ENCODE data around the gene CNKSR3.

Gene CNKSR3

GRCh38 chr6:154539593-154540269 is 29.2 kb upstream of the CNKSR3 start:
- Mint-ChIP-seq H3K27me3 (ENCODE audit: low read depth, poor library complexity) (peaks cover 2% of the 10 kb centered on the region), H3K27ac (peak overlapping the region; percentile 91), H3K9me3 (no peaks in the 10 kb centered on the region), H3K4me1 (peaks cover 77% of the 10 kb centered on the region), H3K4me3 (no peak overlapping the region), H3K36me3 (ENCODE audit: low read depth) (no peaks in the 10 kb centered on the region)
- no peak for TF ChIP-seq CTCF (IDR thresholded peaks at IDR 0.05)
- DNase-seq, result no peak

GRCh38 chr6:154538640-154539191 is 28.2 kb upstream of the CNKSR3 start:
- peaks cover 74% of the 10 kb centered on the region for H3K4me1 Mint-ChIP-seq
- no peak for TF ChIP-seq CTCF (IDR thresholded peaks at IDR 0.05)
- DNase-seq, result no peak
- no peaks in the 10 kb centered on the region for H3K36me3 Mint-ChIP-seq (ENCODE audit: low read depth)
- H3K27me3 Mint-ChIP-seq (ENCODE audit: low read depth, poor library complexity), result peaks cover 2% of the 10 kb centered on the region
- peak overlapping the region; percentile 20 for H3K4me3 Mint-ChIP-seq
- H3K27ac Mint-ChIP-seq, result peak overlapping the region; percentile 78
- H3K9me3 Mint-ChIP-seq, result no peaks in the 10 kb centered on the region

- H3K4me3 Mint-ChIP-seq, result peak overlapping the region; percentile 62
- H3K36me3 Mint-ChIP-seq (ENCODE audit: low read depth), result no peaks in the 10 kb centered on the region
- no peak for TF ChIP-seq CTCF (IDR thresholded peaks at IDR 0.05)
- peaks cover 65% of the 10 kb centered on the region for H3K4me1 Mint-ChIP-seq
- H3K27me3 Mint-ChIP-seq (ENCODE audit: low read depth, poor library complexity), result peaks cover 2% of the 10 kb centered on the region
- peak; percentile 60 for DNase-seq
- peak overlapping the region; percentile 19 for H3K27ac Mint-ChIP-seq
- no peaks in the 10 kb centered on the region for H3K9me3 Mint-ChIP-seq
Measured at GRCh38 chr6:154537511-154538325, 27.2 kb upstream of the CNKSR3 start.

GRCh38 chr6:154536999-154537398 is 26.5 kb upstream of the CNKSR3 start:
- Mint-ChIP-seq H3K9me3 (no peaks in the 10 kb centered on the region), H3K36me3 (ENCODE audit: low read depth) (no peaks in the 10 kb centered on the region), H3K4me1 (peaks cover 57% of the 10 kb centered on the region), H3K4me3 (peak overlapping the region; percentile 62), H3K27me3 (ENCODE audit: low read depth, poor library complexity) (peaks cover 2% of the 10 kb centered on the region), H3K27ac (peak overlapping the region; percentile 19)
- TF ChIP-seq CTCF (IDR thresholded peaks at IDR 0.05), result no peak
- DNase-seq, result no peak

GRCh38 chr6:154536255-154536654 is 25.8 kb upstream of the CNKSR3 start:
- H3K9me3 Mint-ChIP-seq, result no peaks in the 10 kb centered on the region
- TF ChIP-seq CTCF (IDR thresholded peaks at IDR 0.05), result no peak
- no peak for DNase-seq
- no peak overlapping the region for H3K4me3 Mint-ChIP-seq
- H3K27ac Mint-ChIP-seq, result no peak overlapping the region
- H3K4me1 Mint-ChIP-seq, result peaks cover 54% of the 10 kb centered on the region
- H3K36me3 Mint-ChIP-seq (ENCODE audit: low read depth), result no peaks in the 10 kb centered on the region
- H3K27me3 Mint-ChIP-seq (ENCODE audit: low read depth, poor library complexity), result peaks cover 2% of the 10 kb centered on the region

Measured in nephron progenitor cell (in vitro differentiated cells).